Lower leg skin (tissue), 4 donors: Measurements from ENCODE around the gene CLPTM1L. TPM values are rescaled to one million over a fixed set of nuclear protein-coding genes. Genes with fewer than 3 reads are reported as not detected.
"Not testable (repeated sequence)": the region's sequence is repeated elsewhere in the genome, so short reads cannot be mapped to it uniquely, and the experiment has no call there.

Experiments used
- DNase-seq, 2 donors: peaks; one replicate each; pipeline ENCODE4 v3.0.0-alpha.2; 2019; ENCODE audit warnings: low spot score in 2 of 2
- H3K4me3 ChIP-seq: fragments of 200-600 bp; sonication (generic); 2 replicates; pipeline ENCODE4 v1.5.1; 2017; ENCODE audit warnings: mild to moderate bottlenecking, low read depth; ENCODE audit not compliant: poor library complexity, severe bottlenecking
- CTCF ChIP-seq, 3 donors: fragments of 450-650 bp; IDR thresholded peaks; one replicate each; pipeline ENCODE4 v1.5.1; 2016; ENCODE audit warnings: antibody characterized with exemption in 3 of 3, mild to moderate bottlenecking in 3 of 3, moderate library complexity in 2 of 3
- POLR2A ChIP-seq, 2 donors: fragments of 450-650 bp; IDR thresholded peaks; one replicate each; pipeline ENCODE4 v1.6.1; 2016 to 2017; ENCODE audit warnings: antibody characterized with exemption in 2 of 2, mild to moderate bottlenecking in 1 of 2, moderate library complexity in 1 of 2
- WGBS, 2 donors: methylation state at CpG; one replicate each; pipeline ENCODE4 v1.1.5; 2018; 5-methylcytosine and 5-hydroxymethylcytosine counted together
- intact Hi-C: fragments of 100-400 bp; cut with DNase I; formaldehyde crosslinking; loops from one replicate; pipeline ENCODE4 v1.15.0; 2023; ENCODE audit warnings: low total_unique reads
- total RNA-seq, 4 donors: library from RNA; depleted of rRNA; stranded (reverse); fragments of >200 nt; gene quantifications; one replicate each; pipeline ENCODE4 v1.1.0, GENCODE V29; 2016

The CLPTM1L gene
- total RNA-seq, 4 donors from 2014 or later, result 82.8 to 123 (median 102) TPM

DNA sequence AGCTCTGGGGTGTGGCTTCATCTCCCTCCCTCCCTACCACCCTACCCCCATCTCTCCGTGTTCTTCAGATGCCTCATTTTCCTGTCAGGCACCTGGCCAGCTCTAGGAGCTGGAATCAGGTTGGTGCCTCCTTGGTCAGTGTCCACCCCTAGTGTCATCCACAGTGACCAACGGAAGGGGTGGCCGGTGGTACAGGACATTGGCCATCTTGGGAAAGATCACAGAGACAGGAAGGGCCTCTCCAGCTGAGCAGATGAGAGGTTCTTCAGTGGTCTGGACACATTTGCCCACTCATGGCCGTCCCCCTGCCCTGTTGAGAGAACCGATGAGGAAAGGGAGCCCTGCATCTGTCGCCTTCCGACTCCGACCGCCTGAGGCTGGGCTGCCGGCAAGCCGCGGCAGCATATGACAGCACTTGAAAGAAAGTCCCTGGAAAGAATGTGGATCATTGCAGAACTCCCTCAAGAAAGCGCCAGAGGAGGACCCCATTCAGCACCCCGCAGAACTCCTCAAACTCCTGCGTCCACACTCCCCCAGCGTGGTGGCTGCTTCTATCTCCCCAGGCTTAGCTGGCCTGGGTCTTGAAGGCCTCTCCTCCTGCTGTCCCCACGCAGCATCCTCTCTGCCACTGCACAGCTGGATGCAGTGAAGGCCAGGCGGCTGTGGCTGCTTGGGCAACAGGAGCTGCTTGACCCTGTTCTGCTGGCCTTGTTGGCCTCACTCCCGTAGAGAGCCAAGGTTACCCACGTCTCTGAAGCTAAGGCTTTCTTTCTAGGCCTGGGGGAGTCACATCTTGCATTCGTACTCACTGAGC, 1.9 kb upstream of the CLPTM1L start:
- 77 to 86% methylated on average over 20 to 21 of the region's 21 CpGs for WGBS, 2 donors
- DNase-seq, result no peak
- intact Hi-C loops, result no loop called here
- TF ChIP-seq POLR2A (IDR thresholded peaks at IDR 0.05) (no peak), CTCF (IDR thresholded peaks at IDR 0.05) (no peak)
- H3K4me3 ChIP-seq, result no peak overlapping the region

DNA sequence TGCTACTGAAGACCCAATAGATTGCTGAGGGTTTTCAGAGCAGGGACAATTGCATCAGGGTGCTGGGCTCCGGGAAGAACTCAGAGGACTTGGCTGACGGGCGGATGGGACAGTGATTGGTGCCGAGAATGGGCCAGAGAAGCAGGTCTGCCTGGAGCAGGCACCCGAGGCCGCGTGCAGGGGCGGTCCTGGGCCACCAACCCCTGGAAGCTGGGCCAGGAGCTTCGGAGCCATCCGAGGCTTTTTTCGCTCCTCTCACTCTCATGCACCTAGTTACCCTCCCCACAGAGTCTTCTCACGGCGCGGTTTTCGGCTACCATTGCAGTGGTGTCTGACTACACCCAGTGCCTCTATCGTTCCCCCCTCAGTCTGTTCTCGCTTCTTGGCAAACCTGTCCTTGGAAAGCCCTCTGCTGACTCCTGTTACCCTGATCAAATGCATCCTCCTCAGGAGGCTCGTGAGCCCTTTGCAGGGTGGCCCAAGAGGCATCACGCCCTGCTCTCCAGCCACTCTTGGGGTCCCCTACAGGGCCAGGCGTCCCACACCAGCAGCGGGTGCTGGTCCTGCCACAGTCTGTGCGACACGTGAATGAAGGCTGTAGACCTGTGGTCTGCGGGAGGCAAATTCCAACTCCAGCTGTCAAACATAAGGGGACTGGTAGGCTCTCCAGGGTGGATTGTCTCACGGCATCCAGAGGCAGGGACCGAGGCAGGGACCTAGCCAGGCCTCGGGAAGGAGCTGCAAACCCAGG, 1.2 kb upstream of the CLPTM1L start:
- WGBS, 2 donors, result 64 to 72% methylated on average over 24 to 27 of the region's 27 CpGs
- TF ChIP-seq CTCF (IDR thresholded peaks at IDR 0.05) (no peak), POLR2A (IDR thresholded peaks at IDR 0.05) (no peak)
- peak overlapping the region; percentile 85 for H3K4me3 ChIP-seq
- intact Hi-C loops, result no loop called here
- DNase-seq, result no peak

DNA sequence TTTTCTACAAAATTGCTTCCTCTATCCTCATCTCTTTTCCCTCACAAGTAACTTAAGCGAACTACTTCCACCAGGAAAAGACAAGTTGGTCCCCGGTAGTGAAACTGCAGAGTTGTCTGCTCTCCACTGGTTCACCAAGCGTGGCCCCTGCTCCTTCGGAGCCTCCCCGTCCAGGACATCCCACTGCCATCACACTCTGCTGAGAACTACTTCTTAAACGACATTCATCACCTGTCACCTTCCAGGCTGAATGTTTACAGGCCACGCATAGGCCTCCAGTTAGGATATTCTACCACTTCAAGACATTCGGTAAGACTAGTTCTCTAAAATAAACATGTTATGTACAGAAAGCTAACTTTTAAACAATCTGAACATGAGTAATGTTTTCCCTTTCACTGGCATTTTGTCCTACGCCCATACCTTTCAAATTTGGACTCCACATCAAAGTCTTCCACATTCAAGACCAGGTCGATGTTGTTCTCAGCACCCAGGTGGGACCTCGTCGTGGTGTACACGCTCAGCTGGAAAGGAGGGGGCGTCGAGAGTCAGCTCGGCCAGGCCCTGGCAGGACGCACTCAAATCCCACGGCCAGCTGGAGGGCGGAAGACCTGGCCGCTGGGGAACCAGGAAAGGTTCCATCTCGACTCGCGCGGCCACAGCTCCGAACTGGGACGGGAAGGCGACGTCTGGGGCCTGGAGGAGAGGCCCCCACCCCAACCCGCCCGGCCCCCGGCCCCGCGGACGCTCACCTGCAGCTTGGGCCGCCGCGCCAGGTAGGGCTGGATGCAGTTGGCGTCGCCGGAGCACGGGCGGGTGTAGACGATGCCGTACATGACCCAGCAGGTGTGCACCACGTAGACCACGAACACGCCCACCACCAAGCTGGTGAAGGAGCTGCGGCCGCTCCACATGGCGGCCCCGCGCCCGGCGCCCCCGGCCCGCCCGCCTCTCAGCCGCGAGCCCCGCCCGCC, 683 bp downstream of the CLPTM1L start:
- H3K4me3 ChIP-seq, result peak overlapping the region; percentile 42
- intact Hi-C loops, result no loop called here
- no peak for DNase-seq
- WGBS, 2 donors, result 12 to 18% methylated on average over 21 to 28 of the region's 61 CpGs
- TF ChIP-seq CTCF (IDR thresholded peaks at IDR 0.05) (no peak), POLR2A (IDR thresholded peaks at IDR 0.05) (no peak)

DNA sequence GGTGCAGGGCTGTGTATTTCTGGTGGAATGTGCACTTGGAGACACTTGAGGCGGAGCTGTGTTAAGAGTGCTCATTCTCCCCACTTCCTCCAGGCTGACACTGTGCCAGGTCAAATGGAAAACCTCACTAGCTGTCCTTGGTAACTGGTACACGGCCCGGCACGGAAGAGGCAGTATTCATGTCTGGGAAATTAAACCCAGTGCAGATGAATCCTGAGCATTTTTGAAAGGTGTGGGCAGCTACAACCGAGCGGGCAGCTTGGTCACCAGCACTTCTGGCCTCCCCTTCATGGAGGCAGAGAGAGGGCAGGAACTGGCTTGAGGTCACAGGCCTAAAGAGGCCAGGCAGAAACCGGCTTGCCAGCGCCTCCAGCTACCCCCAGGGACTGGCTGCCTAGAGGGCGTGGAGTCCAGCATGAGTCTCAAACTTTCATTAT, 1.6 kb downstream of the CLPTM1L start:
- no peak for DNase-seq
- no peak overlapping the region for H3K4me3 ChIP-seq
- WGBS, 2 donors, result 79 to 87% methylated on average over 9 of the region's 9 CpGs
- intact Hi-C loops, result no loop called here
- TF ChIP-seq POLR2A (IDR thresholded peaks at IDR 0.05), result no peak
- TF ChIP-seq CTCF (IDR thresholded peaks at IDR 0.05), result no peak

GRCh38 chr5:1342711-1343110, 2.2 kb downstream of the CLPTM1L start:
- intact Hi-C loops, DNase-seq, H3K4me3 ChIP-seq: not testable (repeated sequence)
- WGBS, 2 donors, result 90 to 93% methylated on average over 14 of the region's 14 CpGs
